HUES64 (cell line): ENCODE data around the gene PLEKHG1.

Source experiments
- H3K27ac ChIP-seq: 2 replicates; pipeline ENCODE4 v1.7.0; 2013; ENCODE audit warnings: low read depth, low read length, inconsistent platforms
- H3K27me3 ChIP-seq: 2 replicates; pipeline ENCODE4 v1.6.1; 2013; ENCODE audit warnings: mild to moderate bottlenecking, low read length; ENCODE audit not compliant: insufficient read depth
- H3K36me3 ChIP-seq: 2 replicates; pipeline ENCODE4 v1.6.1; 2013; ENCODE audit warnings: mild to moderate bottlenecking, low read length; ENCODE audit not compliant: insufficient read depth
- H3K4me1 ChIP-seq: 2 replicates; pipeline ENCODE4 v1.6.1; 2013; ENCODE audit warnings: mild to moderate bottlenecking, low read length, moderate library complexity; ENCODE audit not compliant: insufficient read depth
- H3K4me3 ChIP-seq: 2 replicates; pipeline ENCODE4 v1.5.1; 2013; ENCODE audit warnings: mild to moderate bottlenecking, low read length, moderate library complexity
- H3K9ac ChIP-seq: 2 replicates; pipeline ENCODE4 v1.6.1; 2013; ENCODE audit warnings: mild to moderate bottlenecking, low read depth, low read length
- H3K9me3 ChIP-seq: 2 replicates; pipeline ENCODE4 v1.6.1; 2013; ENCODE audit warnings: low read depth, low read length; ENCODE audit not compliant: insufficient read depth
- WGBS: fragments of 150-250, 120-280 bp; methylation state at CpG from one replicate; pipeline ENCODE4 v1.1.7; 2013; ENCODE audit warnings: missing lambda C conversion rate; 5-methylcytosine and 5-hydroxymethylcytosine counted together

The PLEKHG1 gene

GRCh38 chr6:150573041-150573681 lies 26.5 kb upstream of the PLEKHG1 start:
- H3K4me3 ChIP-seq = no peak overlapping the region
- H3K9me3 ChIP-seq = no peaks in the 10 kb centered on the region
- no peak overlapping the region for H3K27ac ChIP-seq
- H3K27me3 ChIP-seq = no peaks in the 10 kb centered on the region
- no peaks in the 10 kb centered on the region for H3K4me1 ChIP-seq
- H3K36me3 ChIP-seq = no peaks in the 10 kb centered on the region
- 69% methylated on average over 10 of the region's 10 CpGs for WGBS
- no peak overlapping the region for H3K9ac ChIP-seq

GRCh38 chr6:150575836-150576235 lies 23.8 kb upstream of the PLEKHG1 start:
- WGBS = 98% methylated on average over 6 of the region's 6 CpGs
- Histone ChIP-seq H3K27ac (no peak overlapping the region), H3K4me3 (no peak overlapping the region), H3K27me3 (no peaks in the 10 kb centered on the region), H3K9ac (no peak overlapping the region), H3K9me3 (no peaks in the 10 kb centered on the region), H3K4me1 (no peaks in the 10 kb centered on the region), H3K36me3 (no peaks in the 10 kb centered on the region)

GRCh38 chr6:150576651-150577226 lies 22.9 kb upstream of the PLEKHG1 start:
- Histone ChIP-seq H3K36me3 (no peaks in the 10 kb centered on the region), H3K27ac (no peak overlapping the region), H3K4me1 (no peaks in the 10 kb centered on the region), H3K9ac (no peak overlapping the region), H3K27me3 (no peaks in the 10 kb centered on the region), H3K4me3 (no peak overlapping the region), H3K9me3 (no peaks in the 10 kb centered on the region)
- WGBS = 90% methylated on average over 15 of the region's 15 CpGs

DNA sequence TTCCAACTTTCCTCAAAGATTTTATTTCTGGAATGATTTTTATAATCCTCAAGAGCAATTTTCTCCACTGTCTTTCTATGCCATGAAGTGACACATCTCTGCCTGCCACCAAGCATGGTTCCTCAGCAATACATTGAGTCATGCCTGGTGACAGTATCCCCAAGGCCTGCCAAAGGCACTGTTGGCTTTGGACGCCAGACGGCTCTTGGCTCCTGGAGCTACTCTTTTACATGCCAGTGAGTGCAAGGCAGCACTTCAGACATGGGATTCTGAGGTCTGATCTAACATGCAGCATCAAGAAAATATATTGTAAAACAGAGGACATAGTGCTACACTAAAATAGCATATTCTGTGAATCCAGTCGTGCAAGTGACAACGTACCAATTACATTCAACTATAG lies 20.1 kb upstream of the PLEKHG1 start:
- Histone ChIP-seq H3K9me3 (no peaks in the 10 kb centered on the region), H3K9ac (no peak overlapping the region), H3K27me3 (no peaks in the 10 kb centered on the region), H3K27ac (no peak overlapping the region), H3K4me1 (no peaks in the 10 kb centered on the region), H3K4me3 (no peak overlapping the region), H3K36me3 (no peaks in the 10 kb centered on the region)
- 95% methylated on average over 2 of the region's 4 CpGs for WGBS

DNA sequence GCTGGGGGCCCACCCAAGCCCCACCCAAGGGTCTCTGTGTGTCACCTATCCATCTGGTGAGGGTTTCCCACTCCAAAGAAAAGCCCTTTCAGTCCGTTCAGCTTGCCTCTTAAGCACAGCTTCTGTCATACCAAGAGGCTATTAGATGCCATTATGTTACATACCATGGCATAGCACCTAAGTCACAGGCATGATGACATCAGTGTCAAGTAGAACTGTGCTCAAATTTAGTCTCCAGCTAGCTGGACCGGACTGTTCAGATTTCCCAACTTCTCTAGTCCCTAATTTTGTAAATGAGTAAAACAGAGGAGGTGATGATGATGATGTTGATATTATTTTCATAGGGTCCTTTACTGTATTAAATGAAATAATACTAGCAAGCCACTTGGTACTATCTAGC lies 19.2 kb upstream of the PLEKHG1 start:
- no peaks in the 10 kb centered on the region for H3K9me3 ChIP-seq
- no peaks in the 10 kb centered on the region for H3K36me3 ChIP-seq
- no peak overlapping the region for H3K4me3 ChIP-seq
- H3K4me1 ChIP-seq = no peaks in the 10 kb centered on the region
- no peaks in the 10 kb centered on the region for H3K27me3 ChIP-seq
- H3K27ac ChIP-seq = no peak overlapping the region
- WGBS = 94% methylated on average over 2 of the region's 2 CpGs
- H3K9ac ChIP-seq = no peak overlapping the region

- no peaks in the 10 kb centered on the region for H3K36me3 ChIP-seq
- H3K9me3 ChIP-seq = no peaks in the 10 kb centered on the region
- H3K27me3 ChIP-seq = no peaks in the 10 kb centered on the region
- H3K4me1 ChIP-seq = no peaks in the 10 kb centered on the region
- H3K27ac ChIP-seq = no peak overlapping the region
- no peak overlapping the region for H3K4me3 ChIP-seq
- 91% methylated on average over 5 of the region's 5 CpGs for WGBS
- H3K9ac ChIP-seq = no peak overlapping the region
Observed at GRCh38 chr6:150584065-150584464, 15.6 kb upstream of the PLEKHG1 start.

- Histone ChIP-seq H3K4me1 (no peaks in the 10 kb centered on the region), H3K27me3 (no peaks in the 10 kb centered on the region), H3K9ac (no peak overlapping the region), H3K27ac (no peak overlapping the region), H3K36me3 (no peaks in the 10 kb centered on the region), H3K9me3 (no peaks in the 10 kb centered on the region), H3K4me3 (no peak overlapping the region)
- WGBS = 95% methylated on average over 1 of the region's 1 CpG
Observed at GRCh38 chr6:150584596-150584995, 15.1 kb upstream of the PLEKHG1 start.

DNA sequence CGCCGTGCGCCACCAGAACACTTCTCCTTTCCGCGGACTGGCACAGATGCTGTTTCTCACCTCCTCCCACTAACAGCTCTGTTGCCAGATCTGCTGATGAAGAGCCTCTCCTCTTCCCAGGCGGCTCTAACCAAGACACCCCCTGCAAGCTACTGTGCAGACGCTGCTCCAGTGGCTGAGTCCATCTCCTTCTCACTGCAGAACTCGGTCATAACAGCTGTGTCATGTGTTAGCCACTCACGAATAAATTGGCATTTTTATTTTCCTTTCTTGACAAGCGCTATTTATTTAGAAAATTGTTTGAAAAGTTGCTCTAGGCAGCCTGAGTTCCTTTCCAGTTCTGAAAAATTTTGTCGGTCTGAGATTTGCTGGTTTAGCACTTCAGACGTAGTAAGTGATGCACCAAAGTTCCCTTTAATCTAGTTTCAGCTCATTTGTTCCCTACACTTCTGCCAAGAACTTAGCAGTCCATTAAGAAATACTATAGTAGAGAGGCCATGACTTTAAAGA lies 12.8 kb upstream of the PLEKHG1 start:
- no peaks in the 10 kb centered on the region for H3K9me3 ChIP-seq
- H3K36me3 ChIP-seq = no peaks in the 10 kb centered on the region
- H3K4me3 ChIP-seq = no peak overlapping the region
- WGBS = 94% methylated on average over 12 of the region's 12 CpGs
- no peak overlapping the region for H3K9ac ChIP-seq
- H3K27me3 ChIP-seq = no peaks in the 10 kb centered on the region
- no peak overlapping the region for H3K27ac ChIP-seq
- H3K4me1 ChIP-seq = no peaks in the 10 kb centered on the region

- H3K27ac ChIP-seq = no peak overlapping the region
- H3K4me1 ChIP-seq = no peaks in the 10 kb centered on the region
- no peaks in the 10 kb centered on the region for H3K9me3 ChIP-seq
- no peaks in the 10 kb centered on the region for H3K27me3 ChIP-seq
- no peaks in the 10 kb centered on the region for H3K36me3 ChIP-seq
- no peak overlapping the region for H3K4me3 ChIP-seq
- 28% methylated on average over 3 of the region's 4 CpGs for WGBS
- H3K9ac ChIP-seq = no peak overlapping the region
Observed at GRCh38 chr6:150587637-150588036, 12.0 kb upstream of the PLEKHG1 start.

- H3K4me1 ChIP-seq = no peaks in the 10 kb centered on the region
- no peaks in the 10 kb centered on the region for H3K27me3 ChIP-seq
- H3K9me3 ChIP-seq = no peaks in the 10 kb centered on the region
- H3K36me3 ChIP-seq = no peaks in the 10 kb centered on the region
- 65% methylated on average over 8 of the region's 9 CpGs for WGBS
- H3K4me3 ChIP-seq = no peak overlapping the region
- H3K27ac ChIP-seq = no peak overlapping the region
- H3K9ac ChIP-seq = no peak overlapping the region
Observed at GRCh38 chr6:150588888-150589499, 10.7 kb upstream of the PLEKHG1 start.

DNA sequence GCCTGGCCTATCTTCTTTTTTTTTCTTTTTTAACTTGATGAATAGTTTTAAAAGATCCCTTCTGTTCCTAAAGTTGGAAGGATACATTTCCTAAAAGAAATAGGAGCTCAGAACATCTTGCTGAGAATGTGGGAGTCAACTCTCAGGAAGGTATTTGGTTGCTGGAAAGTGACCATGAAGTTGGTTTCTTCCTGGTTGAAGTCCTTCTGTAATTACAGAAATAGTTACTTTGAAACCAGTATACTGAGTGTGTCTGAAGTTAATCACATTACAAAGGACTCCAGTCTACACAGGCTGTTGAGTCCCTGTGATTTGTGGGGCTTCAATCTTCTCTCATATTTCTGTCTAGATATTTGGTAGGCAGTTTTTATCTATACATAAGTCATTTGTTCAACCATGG lies 9.8 kb upstream of the PLEKHG1 start:
- no peaks in the 10 kb centered on the region for H3K9me3 ChIP-seq
- no peaks in the 10 kb centered on the region for H3K4me1 ChIP-seq
- no peak overlapping the region for H3K4me3 ChIP-seq
- no peak overlapping the region for H3K9ac ChIP-seq
- no peak overlapping the region for H3K27ac ChIP-seq
- H3K27me3 ChIP-seq = peaks cover under 1% of the 10 kb centered on the region; the same call in 1 of the 2 replicates
- H3K36me3 ChIP-seq = no peaks in the 10 kb centered on the region
